Uterus (tissue), 2 donors: ENCODE results near the gene ACOT6.
A peak's percentile ranks its signal among the peaks of the same experiment; 100 is the strongest.
"Not testable (repeated sequence)": the region's sequence is repeated elsewhere in the genome, so short reads cannot be mapped to it uniquely, and the experiment has no call there.

Experiments
- POLR2A ChIP-seq, 2 donors: fragments of 450-650 bp; IDR thresholded peaks; one replicate each; pipeline ENCODE4 v1.6.1; 2016; ENCODE audit warnings: antibody characterized with exemption in 2 of 2, mild to moderate bottlenecking in 1 of 2, moderate library complexity in 1 of 2
- TF ChIP-seq, protein P1 (sequence below), 4 experiments: fragments of 200-600 bp in 2 of 4; fragments of 450-650 bp in 2 of 4; sonication (generic) in 2 of 4; IDR thresholded peaks; one replicate each; pipeline ENCODE4 v1.5.1; 2016 to 2019; ENCODE audit warnings: antibody characterized with exemption in 4 of 4, mild to moderate bottlenecking in 2 of 4, moderate library complexity in 1 of 4

DNA sequence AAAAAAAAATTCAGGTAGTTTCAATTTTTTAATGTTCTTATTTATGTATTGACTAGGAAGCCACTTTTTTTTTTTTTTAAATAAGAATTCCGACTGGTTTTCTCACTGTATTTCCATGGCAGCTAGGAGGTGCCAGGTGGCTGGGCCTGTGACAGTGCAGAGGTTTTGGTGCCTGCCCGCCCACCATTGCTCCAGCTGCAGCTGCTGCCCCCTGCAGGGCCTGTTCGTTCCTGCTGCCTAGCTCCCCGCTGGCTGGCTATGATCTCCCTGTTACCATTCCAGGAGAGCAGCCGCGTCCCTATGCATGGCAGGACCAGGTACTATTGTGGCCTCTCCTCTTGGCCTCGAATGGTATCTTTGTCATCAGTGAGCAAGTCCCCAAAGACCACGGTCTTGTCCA is 41.4 kb upstream of the ACOT6 start:
- not testable (repeated sequence) for TF ChIP-seq POLR2A (IDR thresholded peaks at IDR 0.05)
- TF ChIP-seq, protein P1, sequence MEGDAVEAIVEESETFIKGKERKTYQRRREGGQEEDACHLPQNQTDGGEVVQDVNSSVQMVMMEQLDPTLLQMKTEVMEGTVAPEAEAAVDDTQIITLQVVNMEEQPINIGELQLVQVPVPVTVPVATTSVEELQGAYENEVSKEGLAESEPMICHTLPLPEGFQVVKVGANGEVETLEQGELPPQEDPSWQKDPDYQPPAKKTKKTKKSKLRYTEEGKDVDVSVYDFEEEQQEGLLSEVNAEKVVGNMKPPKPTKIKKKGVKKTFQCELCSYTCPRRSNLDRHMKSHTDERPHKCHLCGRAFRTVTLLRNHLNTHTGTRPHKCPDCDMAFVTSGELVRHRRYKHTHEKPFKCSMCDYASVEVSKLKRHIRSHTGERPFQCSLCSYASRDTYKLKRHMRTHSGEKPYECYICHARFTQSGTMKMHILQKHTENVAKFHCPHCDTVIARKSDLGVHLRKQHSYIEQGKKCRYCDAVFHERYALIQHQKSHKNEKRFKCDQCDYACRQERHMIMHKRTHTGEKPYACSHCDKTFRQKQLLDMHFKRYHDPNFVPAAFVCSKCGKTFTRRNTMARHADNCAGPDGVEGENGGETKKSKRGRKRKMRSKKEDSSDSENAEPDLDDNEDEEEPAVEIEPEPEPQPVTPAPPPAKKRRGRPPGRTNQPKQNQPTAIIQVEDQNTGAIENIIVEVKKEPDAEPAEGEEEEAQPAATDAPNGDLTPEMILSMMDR (IDR thresholded peaks at IDR 0.05), result peak; percentile 27 to 59 (median 49)
